Esophagus (tissue), 2 donors: ENCODE measurements around the gene AKR1C3. TPM values are rescaled to one million over a fixed set of nuclear protein-coding genes. Genes with fewer than 3 reads are reported as not detected.

Experiments used
- H3K27ac ChIP-seq, 2 donors: one replicate each; pipeline ENCODE4 v1.5.1; 2013; ENCODE audit warnings: low read depth in 2 of 2, mild to moderate bottlenecking in 2 of 2, inconsistent platforms in 1 of 2, low read length in 1 of 2, moderate library complexity in 1 of 2
- H3K27me3 ChIP-seq, 2 donors: one replicate each; pipeline ENCODE4 v1.6.1; 2013; ENCODE audit warnings: low read length in 2 of 2, control low read depth in 1 of 2, mild to moderate bottlenecking in 1 of 2; ENCODE audit not compliant: insufficient read depth in 2 of 2, control insufficient read depth in 1 of 2
- H3K36me3 ChIP-seq, 2 donors: one replicate each; pipeline ENCODE4 v1.6.1; 2013; ENCODE audit warnings: low read length in 1 of 2; ENCODE audit not compliant: control insufficient read depth in 2 of 2, insufficient read depth in 2 of 2
- H3K4me1 ChIP-seq, 2 donors: one replicate each; pipeline ENCODE4 v1.6.1; 2013; ENCODE audit warnings: low read length in 1 of 2; ENCODE audit not compliant: control insufficient read depth in 2 of 2, insufficient read depth in 2 of 2
- H3K4me3 ChIP-seq, 2 donors: one replicate each; pipeline ENCODE4 v1.5.1; 2013; ENCODE audit warnings: low read length in 2 of 2, mild to moderate bottlenecking in 2 of 2, low read depth in 1 of 2, moderate library complexity in 1 of 2
- H3K9me3 ChIP-seq, 2 donors: one replicate each; pipeline ENCODE4 v1.6.1; 2013; ENCODE audit warnings: mild to moderate bottlenecking in 2 of 2, low read depth in 1 of 2, low read length in 1 of 2, moderate library complexity in 1 of 2; ENCODE audit not compliant: control insufficient read depth in 2 of 2, insufficient read depth in 1 of 2
- WGBS, 2 donors: extraction: QIAGEN DNeasy Blood & Tissue Kit; methylation state at CpG; one replicate each; pipeline ENCODE4 v1.1.7; 2013; 5-methylcytosine and 5-hydroxymethylcytosine counted together
- polyA plus RNA-seq, 2 donors: library from polyadenylated mRNA; stranded (reverse); fragments of 200-250 nt; gene quantifications; one replicate each; pipeline ENCODE4 v1.2.3, GENCODE V29; 2013
- donor health status: healthy with polysubstance abuse.
- donor health status: Bipolar disorder and iron deficiency.

Gene AKR1C3
- polyA plus RNA-seq, 2 donors, result 20.9 to 38.5 TPM

DNA sequence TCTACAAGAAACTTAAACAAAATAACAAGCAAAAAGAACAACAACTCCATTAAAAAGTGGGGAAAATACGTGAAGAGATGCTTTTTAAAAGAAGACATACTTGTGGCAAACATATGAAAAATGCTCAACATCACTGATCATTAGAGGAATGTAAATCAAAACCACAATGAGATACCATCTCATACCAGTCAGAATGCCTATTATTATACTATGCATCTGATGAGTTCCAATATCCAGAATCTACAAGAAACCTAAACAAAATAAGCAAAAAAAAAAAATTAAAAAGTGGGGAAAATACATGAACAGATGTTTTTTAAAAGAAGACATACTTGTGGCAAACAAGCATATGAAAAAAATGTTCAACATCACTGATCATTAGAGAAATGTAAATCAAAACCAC is 29.6 kb upstream of the AKR1C3 start:
- no peaks in the 10 kb centered on the region for H3K36me3 ChIP-seq
- H3K4me3 ChIP-seq, result no peak overlapping the region
- no peaks in the 10 kb centered on the region for H3K27me3 ChIP-seq
- H3K27ac ChIP-seq, result no peak overlapping the region
- WGBS, 2 donors, result 83 to 88% methylated on average over 1 of the region's 1 CpG
- no peaks in the 10 kb centered on the region for H3K4me1 ChIP-seq
- H3K9me3 ChIP-seq, result no peaks in the 10 kb centered on the region

DNA sequence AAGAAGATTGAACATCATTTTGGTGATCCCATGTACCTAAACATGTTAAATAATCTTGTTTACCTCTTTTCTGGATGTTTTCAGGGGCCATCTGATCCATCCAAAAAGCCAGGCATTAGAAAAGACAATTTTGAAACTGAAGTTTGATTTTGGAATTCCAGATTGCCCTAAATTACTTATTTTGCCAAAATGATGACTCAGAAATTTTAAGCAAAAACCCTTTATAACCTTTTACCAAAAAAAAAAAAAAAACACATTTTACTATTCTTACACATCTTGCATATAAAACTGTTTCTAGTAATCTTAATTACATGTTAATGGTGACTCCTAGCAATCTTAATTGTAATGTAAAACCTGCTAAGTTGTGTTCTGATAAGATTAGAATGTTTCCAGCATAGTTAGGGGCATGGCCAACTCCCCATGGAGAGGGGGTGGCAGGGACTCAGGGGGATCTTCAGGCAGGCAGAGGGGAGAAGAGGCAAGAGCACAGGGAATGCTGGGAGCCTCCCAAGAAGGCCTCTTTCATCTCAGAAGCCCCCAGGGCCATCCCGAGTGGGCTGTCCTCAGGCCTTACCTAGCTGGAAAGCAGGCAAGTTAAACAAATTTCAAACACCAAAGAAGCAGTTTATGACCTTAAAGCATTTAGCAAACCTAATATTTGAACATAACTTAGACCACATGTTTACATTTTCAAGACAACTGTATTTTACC is 25.8 kb upstream of the AKR1C3 start:
- Histone ChIP-seq H3K4me3 (no peak overlapping the region), H3K4me1 (no peaks in the 10 kb centered on the region), H3K9me3 (no peaks in the 10 kb centered on the region), H3K27me3 (no peaks in the 10 kb centered on the region), H3K36me3 (no peaks in the 10 kb centered on the region), H3K27ac (no peak overlapping the region)
- WGBS, 2 donors, result 87 to 94% methylated on average over 1 of the region's 1 CpG

DNA sequence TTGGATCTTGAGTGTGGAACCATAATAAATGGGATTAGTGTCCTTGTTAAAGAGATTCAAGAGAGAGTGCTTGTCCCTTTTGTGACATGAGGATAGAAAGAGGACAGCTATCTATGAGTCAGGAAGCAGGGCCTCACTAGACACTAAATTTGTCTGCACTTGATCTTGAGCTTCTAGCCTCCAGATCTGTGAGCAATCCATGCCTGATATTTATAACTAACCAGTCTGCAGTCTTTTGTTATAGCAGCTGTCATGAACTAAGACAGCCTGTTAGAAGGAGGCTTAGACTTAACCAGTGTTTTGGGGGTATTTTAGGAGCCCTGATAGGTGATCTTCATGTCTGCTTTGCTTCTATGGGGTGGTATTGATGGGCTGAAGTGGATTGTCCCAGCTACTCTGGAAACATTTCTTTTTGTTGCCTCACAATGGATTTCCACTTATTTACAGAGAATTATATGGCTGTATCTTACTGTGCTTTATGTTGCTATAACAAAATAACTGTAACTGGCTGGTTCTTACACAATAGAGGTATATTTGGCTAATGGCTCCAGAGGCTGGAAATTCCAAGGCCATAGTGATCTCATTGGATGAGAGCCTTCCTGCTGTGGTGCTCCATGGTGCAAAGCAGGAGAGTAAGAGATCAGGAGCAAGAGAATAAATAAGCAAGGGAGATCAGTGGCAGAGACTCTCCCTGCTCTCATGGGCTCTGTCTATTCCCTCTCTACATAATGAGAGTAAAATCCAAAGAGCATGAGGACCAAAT is 23.4 kb upstream of the AKR1C3 start:
- H3K4me1 ChIP-seq, result no peaks in the 10 kb centered on the region
- H3K9me3 ChIP-seq, result no peaks in the 10 kb centered on the region
- H3K27me3 ChIP-seq, result no peaks in the 10 kb centered on the region
- H3K4me3 ChIP-seq, result no peak overlapping the region
- H3K27ac ChIP-seq, result peak overlapping the region; percentile 79 to 90
- no peaks in the 10 kb centered on the region for H3K36me3 ChIP-seq

DNA sequence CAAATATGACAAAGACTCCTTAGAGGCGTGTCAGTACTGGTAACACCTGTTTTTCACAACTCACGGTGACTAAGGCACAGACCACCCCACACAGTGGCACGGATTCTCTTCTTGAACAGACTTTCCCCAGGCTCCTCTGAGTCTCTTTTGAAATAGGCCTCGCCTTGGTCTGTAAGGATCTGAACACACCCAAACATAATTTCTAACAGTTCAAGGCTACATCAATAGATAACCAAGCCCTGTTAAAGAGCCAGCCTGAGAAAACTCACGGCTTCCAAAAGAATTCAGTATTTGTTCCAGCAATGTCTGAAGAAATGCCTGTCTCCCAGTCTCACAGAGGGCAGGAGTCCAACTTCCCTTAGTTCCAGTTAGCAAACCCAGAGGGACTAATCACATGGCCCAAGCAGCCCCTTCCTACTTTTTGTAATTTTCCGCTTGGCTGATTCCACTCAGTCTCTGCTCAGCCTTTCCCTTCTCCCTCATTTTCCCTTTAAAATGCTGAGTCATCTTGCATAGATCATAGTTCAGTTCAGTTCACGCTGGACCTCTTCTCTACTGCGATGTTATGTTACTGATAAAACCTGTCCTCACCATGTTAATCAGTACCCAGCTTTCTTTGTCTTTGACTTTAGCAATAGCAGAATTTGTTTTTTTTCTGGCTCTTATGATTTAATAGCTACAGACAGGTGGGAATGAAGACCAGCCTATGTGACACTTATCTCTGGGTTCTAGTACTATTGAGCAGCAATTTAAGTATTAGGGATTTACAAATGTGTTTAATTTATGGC is 22.6 kb upstream of the AKR1C3 start:
- 20 to 21% methylated on average over 8 of the region's 8 CpGs for WGBS, 2 donors
- Histone ChIP-seq H3K27ac (peak overlapping the region; percentile 84 to 90), H3K9me3 (no peaks in the 10 kb centered on the region), H3K4me1 (no peaks in the 10 kb centered on the region), H3K4me3 (no peak overlapping the region), H3K36me3 (no peaks in the 10 kb centered on the region), H3K27me3 (no peaks in the 10 kb centered on the region)

DNA sequence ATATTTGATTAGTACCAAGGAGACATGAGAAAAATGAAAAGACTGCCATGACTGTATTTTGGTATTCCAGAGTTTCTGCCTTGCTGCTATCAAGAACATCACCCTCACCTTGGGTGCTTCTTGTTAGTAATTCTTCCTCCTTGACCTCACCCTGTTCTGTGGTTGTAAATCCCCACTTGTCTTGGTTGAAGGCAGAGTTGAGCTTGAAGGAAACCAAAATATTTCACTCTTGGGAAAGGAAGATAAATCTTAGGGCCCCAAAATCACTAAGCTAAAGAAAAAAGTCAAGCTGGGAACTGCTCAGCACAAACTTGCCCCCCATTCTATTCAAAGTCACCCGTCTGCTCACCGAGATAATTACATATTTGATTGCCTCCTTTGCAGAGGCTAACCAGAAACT is 20.6 kb upstream of the AKR1C3 start:
- no peaks in the 10 kb centered on the region for H3K9me3 ChIP-seq
- no peaks in the 10 kb centered on the region for H3K36me3 ChIP-seq
- H3K4me1 ChIP-seq, result no peaks in the 10 kb centered on the region
- H3K4me3 ChIP-seq, result no peak overlapping the region
- no peaks in the 10 kb centered on the region for H3K27me3 ChIP-seq
- 97 to 98% methylated on average over 2 of the region's 2 CpGs for WGBS, 2 donors
- H3K27ac ChIP-seq, result no peak overlapping the region

DNA sequence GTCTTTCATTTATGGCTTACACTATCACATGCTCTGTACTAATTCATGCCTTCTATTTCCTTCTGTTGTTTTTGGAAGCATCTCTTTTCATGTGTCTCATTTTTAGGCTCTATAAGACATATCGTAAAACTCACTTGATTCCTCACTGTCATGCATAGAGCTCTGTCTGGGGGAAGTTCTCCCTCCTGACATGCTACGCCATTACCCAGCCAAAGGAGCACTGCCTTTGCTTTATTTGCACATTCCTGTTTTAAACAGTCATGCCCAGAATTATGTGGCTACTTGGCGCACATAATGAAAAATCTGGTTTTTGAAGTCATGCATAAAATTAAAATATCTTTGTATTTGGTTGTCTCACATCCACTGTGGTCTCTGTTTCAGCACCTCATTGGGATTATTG is 17.6 kb upstream of the AKR1C3 start:
- H3K27ac ChIP-seq, result no peak overlapping the region
- no peaks in the 10 kb centered on the region for H3K36me3 ChIP-seq
- no peaks in the 10 kb centered on the region for H3K9me3 ChIP-seq
- 55 to 73% methylated on average over 3 of the region's 3 CpGs for WGBS, 2 donors
- H3K4me3 ChIP-seq, result no peak overlapping the region
- no peaks in the 10 kb centered on the region for H3K27me3 ChIP-seq
- no peaks in the 10 kb centered on the region for H3K4me1 ChIP-seq

DNA sequence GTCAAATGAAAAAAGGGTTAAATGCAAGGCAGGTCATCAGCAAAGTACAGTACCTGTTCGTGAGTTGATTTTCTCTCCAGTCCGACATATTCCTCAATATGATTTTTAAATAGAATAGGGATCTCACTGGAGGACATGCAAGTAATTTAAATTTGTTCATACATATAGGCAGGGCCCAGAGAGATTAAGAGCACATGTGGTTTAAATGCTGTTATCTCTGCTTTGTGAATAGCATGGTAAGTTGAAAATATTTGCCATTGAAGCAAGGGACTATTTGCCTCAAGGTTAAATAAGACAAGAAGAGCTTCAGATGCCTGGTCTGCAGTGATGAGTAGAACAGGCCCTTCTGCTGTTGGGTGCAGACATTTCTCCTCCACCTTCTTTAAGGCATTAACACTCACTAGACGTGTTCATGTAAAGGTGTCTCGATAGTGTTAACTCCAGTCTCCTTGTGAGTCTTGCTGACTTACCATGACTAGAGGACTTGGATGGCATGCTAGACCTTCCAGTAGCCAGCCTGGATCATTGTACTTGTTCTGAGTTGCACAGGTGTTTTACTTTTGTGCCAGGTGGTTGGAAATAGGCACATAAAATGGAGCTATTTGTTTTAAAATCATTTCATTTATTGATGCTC is 15.6 kb upstream of the AKR1C3 start:
- Histone ChIP-seq H3K27ac (peak overlapping the region; percentile 14 to 29), H3K36me3 (no peaks in the 10 kb centered on the region), H3K4me3 (no peak overlapping the region), H3K27me3 (no peaks in the 10 kb centered on the region), H3K4me1 (no peaks in the 10 kb centered on the region), H3K9me3 (no peaks in the 10 kb centered on the region)
- 63 to 68% methylated on average over 4 of the region's 4 CpGs for WGBS, 2 donors

DNA sequence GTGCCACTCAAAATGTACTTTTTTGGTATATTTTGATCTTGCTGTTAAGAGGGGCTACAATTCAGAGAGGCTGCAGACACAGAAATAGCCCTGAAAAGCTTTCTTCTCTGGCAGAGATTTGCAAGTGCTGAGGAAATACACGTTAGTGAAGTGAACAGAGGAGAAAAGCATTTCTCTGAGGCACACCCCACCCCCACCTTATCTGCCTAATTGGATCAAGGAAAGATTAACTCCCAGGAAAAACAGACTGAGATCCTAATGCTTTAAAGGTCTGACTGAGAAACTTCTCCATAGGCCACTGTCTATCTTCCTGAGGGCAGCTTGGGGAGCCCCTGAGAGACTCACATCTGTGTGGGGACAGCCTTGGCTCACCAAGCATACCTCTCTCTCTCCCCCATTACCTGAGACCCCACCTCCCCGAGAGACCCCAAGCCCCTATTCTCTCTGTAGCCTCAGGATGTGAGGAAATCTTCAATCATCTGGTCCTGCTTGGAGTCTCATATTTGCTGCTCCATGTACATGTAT is 14.8 kb upstream of the AKR1C3 start:
- H3K4me3 ChIP-seq, result no peak overlapping the region
- WGBS, 2 donors, result 45% methylated on average over 2 of the region's 2 CpGs
- no peaks in the 10 kb centered on the region for H3K4me1 ChIP-seq
- H3K36me3 ChIP-seq, result no peaks in the 10 kb centered on the region
- H3K9me3 ChIP-seq, result no peaks in the 10 kb centered on the region
- no peaks in the 10 kb centered on the region for H3K27me3 ChIP-seq
- H3K27ac ChIP-seq, result peak overlapping the region in 1 of 2 donors; percentile 14

DNA sequence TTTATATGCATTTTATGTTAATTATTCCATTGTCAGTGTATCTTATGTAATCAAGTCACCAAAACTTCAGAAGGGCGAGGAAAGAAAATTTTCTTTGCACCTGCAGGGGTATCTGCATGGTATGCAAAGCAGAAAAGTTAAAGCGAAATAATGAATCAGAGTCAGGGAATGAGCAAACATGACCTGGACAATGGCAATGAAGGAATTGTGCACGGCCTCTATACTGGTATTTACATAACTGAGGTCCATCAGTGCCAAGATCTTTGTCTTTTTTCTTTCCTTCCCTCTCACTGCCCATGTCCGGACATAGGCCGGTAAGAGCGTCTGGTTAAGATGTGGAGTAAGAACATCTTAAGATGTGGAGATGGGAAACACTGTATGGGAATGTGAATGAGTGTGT is 14.4 kb upstream of the AKR1C3 start:
- WGBS, 2 donors, result 68 to 76% methylated on average over 6 of the region's 6 CpGs
- no peak overlapping the region for H3K4me3 ChIP-seq
- no peaks in the 10 kb centered on the region for H3K9me3 ChIP-seq
- H3K4me1 ChIP-seq, result no peaks in the 10 kb centered on the region
- H3K27ac ChIP-seq, result no peak overlapping the region
- no peaks in the 10 kb centered on the region for H3K36me3 ChIP-seq
- no peaks in the 10 kb centered on the region for H3K27me3 ChIP-seq
